Pons (tissue), 1 donor: ENCODE measurements around the gene SCN8A.
A peak's percentile ranks its signal among the peaks of the same experiment; 100 is the strongest.
"Not testable (repeated sequence)": the region's sequence is repeated elsewhere in the genome, so short reads cannot be mapped to it uniquely, and the experiment has no call there.

Source experiments
- DNase-seq: peaks from one replicate; pipeline ENCODE4 v3.0.0-alpha.2; 2016; ENCODE audit warnings: low spot score

Gene SCN8A

GRCh38 chr12:51817027-51817953, 226.3 kb downstream of the SCN8A start:
- no peak for DNase-seq

GRCh38 chr12:51818086-51818485, 227.1 kb downstream of the SCN8A start:
- no peak for DNase-seq

- no peak for DNase-seq
These were observed 227.7 kb downstream of the SCN8A start for GRCh38 chr12:51818566-51819300.

- DNase-seq: no peak
These were observed 228.9 kb downstream of the SCN8A start for GRCh38 chr12:51819736-51820525.

- no peak for DNase-seq
These were observed 229.8 kb downstream of the SCN8A start for GRCh38 chr12:51820526-51821439.

GRCh38 chr12:51821440-51822260, 230.6 kb downstream of the SCN8A start:
- DNase-seq: no peak

- DNase-seq: no peak
These were observed 231.2 kb downstream of the SCN8A start for GRCh38 chr12:51822261-51822616.

- DNase-seq: no peak
These were observed 231.9 kb downstream of the SCN8A start for GRCh38 chr12:51822956-51823355.

- DNase-seq: peak; percentile 88
These were observed 233.0 kb downstream of the SCN8A start for GRCh38 chr12:51823875-51824565.

GRCh38 chr12:51825216-51825615, 234.2 kb downstream of the SCN8A start:
- no peak for DNase-seq

GRCh38 chr12:51826881-51827280, 235.8 kb downstream of the SCN8A start:
- DNase-seq: no peak

- no peak for DNase-seq
These were observed 237.1 kb downstream of the SCN8A start for GRCh38 chr12:51827925-51828818.

GRCh38 chr12:51829011-51829481, 238.0 kb downstream of the SCN8A start:
- DNase-seq: no peak

- no peak for DNase-seq
These were observed 238.6 kb downstream of the SCN8A start for GRCh38 chr12:51829641-51830040.

- not testable (repeated sequence) for DNase-seq
These were observed 240.8 kb downstream of the SCN8A start for GRCh38 chr12:51831817-51832216.

GRCh38 chr12:51832354-51833107, 241.5 kb downstream of the SCN8A start:
- no peak for DNase-seq

- no peak for DNase-seq
These were observed 242.6 kb downstream of the SCN8A start for GRCh38 chr12:51833448-51834227.
